Measurements from ENCODE around the gene PDE7B.

The PDE7B gene

GRCh38 chr6:136134268-136134667 is 282.8 kb downstream of the PDE7B start:
- H2AK5ac ChIP-seq (ENCODE audit: low read length): no peak overlapping the region
- no peak overlapping the region for H2BK5ac ChIP-seq (ENCODE audit: low read depth, low read length, poor library complexity)
- H2BK12ac ChIP-seq (ENCODE audit: low read length): no peak overlapping the region
- no peaks in the 10 kb centered on the region for H3K79me2 ChIP-seq (ENCODE audit: control insufficient read depth, insufficient read depth, low read length, poor library complexity)
- H3K79me1 ChIP-seq (ENCODE audit: low read length): no peaks in the 10 kb centered on the region
- no peaks in the 10 kb centered on the region for H3K4me1 ChIP-seq (ENCODE audit: control insufficient read depth in 1 of 2, insufficient read depth in 2 of 2, low read length in 2 of 2)
- DNase-seq: no peak
- H3K23ac ChIP-seq (ENCODE audit: low read length): no peak overlapping the region
- WGBS (ENCODE audit: extremely low coverage, insufficient coverage, insufficient read length): no CpG with 5 or more reads among the region's 5 CpGs
- H4K8ac ChIP-seq (ENCODE audit: low read depth, low read length): no peak overlapping the region
- no peak overlapping the region for H2AFZ ChIP-seq (ENCODE audit: insufficient read depth, low read length, poor library complexity)
- H4K91ac ChIP-seq (ENCODE audit: low read depth, low read length): no peak overlapping the region
- no peaks in the 10 kb centered on the region for H3K27me3 ChIP-seq (ENCODE audit: insufficient read depth, low read length)
- H3K14ac ChIP-seq (ENCODE audit: low read length): no peak overlapping the region
- no peak overlapping the region for H3K27ac ChIP-seq (ENCODE audit: low read depth, low read length)
- H3K4me3 ChIP-seq (ENCODE audit: low read depth, low read length): no peak overlapping the region
- H3K4me2 ChIP-seq (ENCODE audit: low read length): no peak overlapping the region
- no peak overlapping the region for H3K4ac ChIP-seq (ENCODE audit: low read depth, low read length)
- H3K9ac ChIP-seq (ENCODE audit: low read length): no peak overlapping the region
- H3K36me3 ChIP-seq (ENCODE audit: control insufficient read depth in 1 of 2, insufficient read depth in 2 of 2, low read length in 2 of 2): no peaks in the 10 kb centered on the region
- H3K9me3 ChIP-seq (ENCODE audit: insufficient read depth, low read depth, low read length): no peaks in the 10 kb centered on the region
- H3K18ac ChIP-seq (ENCODE audit: low read length): no peak overlapping the region
- H4K12ac ChIP-seq (ENCODE audit: low read depth, low read length): no peak overlapping the region
- no peak overlapping the region for H2BK120ac ChIP-seq (ENCODE audit: insufficient read depth, low read length, poor library complexity)

- no peak overlapping the region for H3K4me3 ChIP-seq (ENCODE audit: low read depth, low read length)
- H3K36me3 ChIP-seq (ENCODE audit: control insufficient read depth in 1 of 2, insufficient read depth in 2 of 2, low read length in 2 of 2): no peaks in the 10 kb centered on the region
- H4K91ac ChIP-seq (ENCODE audit: low read depth, low read length): no peak overlapping the region
- no peaks in the 10 kb centered on the region for H3K79me2 ChIP-seq (ENCODE audit: control insufficient read depth, insufficient read depth, low read length, poor library complexity)
- no CpG with 5 or more reads among the region's 3 CpGs for WGBS (ENCODE audit: extremely low coverage, insufficient coverage, insufficient read length)
- no peak overlapping the region for H2BK5ac ChIP-seq (ENCODE audit: low read depth, low read length, poor library complexity)
- no peak overlapping the region for H4K12ac ChIP-seq (ENCODE audit: low read depth, low read length)
- H2AK5ac ChIP-seq (ENCODE audit: low read length): no peak overlapping the region
- no peaks in the 10 kb centered on the region for H3K27me3 ChIP-seq (ENCODE audit: insufficient read depth, low read length)
- H3K9ac ChIP-seq (ENCODE audit: low read length): no peak overlapping the region
- no peak overlapping the region for H3K27ac ChIP-seq (ENCODE audit: low read depth, low read length)
- H3K4me2 ChIP-seq (ENCODE audit: low read length): no peak overlapping the region
- H2BK120ac ChIP-seq (ENCODE audit: insufficient read depth, low read length, poor library complexity): no peak overlapping the region
- H3K23ac ChIP-seq (ENCODE audit: low read length): no peak overlapping the region
- H4K8ac ChIP-seq (ENCODE audit: low read depth, low read length): no peak overlapping the region
- H3K18ac ChIP-seq (ENCODE audit: low read length): no peak overlapping the region
- H3K9me3 ChIP-seq (ENCODE audit: insufficient read depth, low read depth, low read length): no peaks in the 10 kb centered on the region
- no peak for DNase-seq
- H3K4ac ChIP-seq (ENCODE audit: low read depth, low read length): no peak overlapping the region
- H3K4me1 ChIP-seq (ENCODE audit: control insufficient read depth in 1 of 2, insufficient read depth in 2 of 2, low read length in 2 of 2): no peaks in the 10 kb centered on the region
- no peak overlapping the region for H3K14ac ChIP-seq (ENCODE audit: low read length)
- H3K79me1 ChIP-seq (ENCODE audit: low read length): no peaks in the 10 kb centered on the region
- no peak overlapping the region for H2BK12ac ChIP-seq (ENCODE audit: low read length)
- H2AFZ ChIP-seq (ENCODE audit: insufficient read depth, low read length, poor library complexity): no peak overlapping the region
Measured at GRCh38 chr6:136134751-136135150, 283.2 kb downstream of the PDE7B start.

- no CpG with 5 or more reads among the region's 2 CpGs for WGBS (ENCODE audit: extremely low coverage, insufficient coverage, insufficient read length)
- no peak overlapping the region for H2BK5ac ChIP-seq (ENCODE audit: low read depth, low read length, poor library complexity)
Measured at GRCh38 chr6:136136274-136136673, 284.8 kb downstream of the PDE7B start.

GRCh38 chr6:136137008-136137692 is 285.6 kb downstream of the PDE7B start:
- no CpG with 5 or more reads among the region's 3 CpGs for WGBS (ENCODE audit: extremely low coverage, insufficient coverage, insufficient read length)
- H3K79me1 ChIP-seq (ENCODE audit: low read length): no peaks in the 10 kb centered on the region
- no peak overlapping the region for H3K14ac ChIP-seq (ENCODE audit: low read length)
- H3K9me3 ChIP-seq (ENCODE audit: insufficient read depth, low read depth, low read length): no peaks in the 10 kb centered on the region
- H3K79me2 ChIP-seq (ENCODE audit: control insufficient read depth, insufficient read depth, low read length, poor library complexity): no peaks in the 10 kb centered on the region
- H3K36me3 ChIP-seq (ENCODE audit: control insufficient read depth in 1 of 2, insufficient read depth in 2 of 2, low read length in 2 of 2): no peaks in the 10 kb centered on the region
- no peak overlapping the region for H2AFZ ChIP-seq (ENCODE audit: insufficient read depth, low read length, poor library complexity)
- no peak overlapping the region for H2BK120ac ChIP-seq (ENCODE audit: insufficient read depth, low read length, poor library complexity)
- H3K4me1 ChIP-seq (ENCODE audit: control insufficient read depth in 1 of 2, insufficient read depth in 2 of 2, low read length in 2 of 2): no peaks in the 10 kb centered on the region
- H3K18ac ChIP-seq (ENCODE audit: low read length): no peak overlapping the region
- H3K27ac ChIP-seq (ENCODE audit: low read depth, low read length): no peak overlapping the region
- H3K4me2 ChIP-seq (ENCODE audit: low read length): no peak overlapping the region
- no peak overlapping the region for H3K4me3 ChIP-seq (ENCODE audit: low read depth, low read length)
- no peak overlapping the region for H2AK5ac ChIP-seq (ENCODE audit: low read length)
- DNase-seq: no peak
- no peak overlapping the region for H2BK5ac ChIP-seq (ENCODE audit: low read depth, low read length, poor library complexity)
- no peaks in the 10 kb centered on the region for H3K27me3 ChIP-seq (ENCODE audit: insufficient read depth, low read length)
- H3K4ac ChIP-seq (ENCODE audit: low read depth, low read length): no peak overlapping the region
- H3K23ac ChIP-seq (ENCODE audit: low read length): no peak overlapping the region
- H2BK12ac ChIP-seq (ENCODE audit: low read length): no peak overlapping the region
- no peak overlapping the region for H4K8ac ChIP-seq (ENCODE audit: low read depth, low read length)
- H4K91ac ChIP-seq (ENCODE audit: low read depth, low read length): no peak overlapping the region
- no peak overlapping the region for H4K12ac ChIP-seq (ENCODE audit: low read depth, low read length)
- no peak overlapping the region for H3K9ac ChIP-seq (ENCODE audit: low read length)

More at GRCh38 chr6:136136274-136136673, 284.8 kb downstream of the PDE7B start:
- H2BK120ac ChIP-seq (ENCODE audit: insufficient read depth, low read length, poor library complexity): no peak overlapping the region
- no peak overlapping the region for H2AFZ ChIP-seq (ENCODE audit: insufficient read depth, low read length, poor library complexity)
- no peak overlapping the region for H3K18ac ChIP-seq (ENCODE audit: low read length)
- H3K27me3 ChIP-seq (ENCODE audit: insufficient read depth, low read length): no peaks in the 10 kb centered on the region
- no peaks in the 10 kb centered on the region for H3K36me3 ChIP-seq (ENCODE audit: control insufficient read depth in 1 of 2, insufficient read depth in 2 of 2, low read length in 2 of 2)
- no peak overlapping the region for H3K9ac ChIP-seq (ENCODE audit: low read length)
- no peak overlapping the region for H4K91ac ChIP-seq (ENCODE audit: low read depth, low read length)
- H3K4me2 ChIP-seq (ENCODE audit: low read length): no peak overlapping the region
- H3K4me1 ChIP-seq (ENCODE audit: control insufficient read depth in 1 of 2, insufficient read depth in 2 of 2, low read length in 2 of 2): no peaks in the 10 kb centered on the region
- H3K23ac ChIP-seq (ENCODE audit: low read length): no peak overlapping the region
- H3K4me3 ChIP-seq (ENCODE audit: low read depth, low read length): no peak overlapping the region
- H2AK5ac ChIP-seq (ENCODE audit: low read length): no peak overlapping the region
- H4K8ac ChIP-seq (ENCODE audit: low read depth, low read length): no peak overlapping the region
- H3K14ac ChIP-seq (ENCODE audit: low read length): no peak overlapping the region
- no peaks in the 10 kb centered on the region for H3K79me2 ChIP-seq (ENCODE audit: control insufficient read depth, insufficient read depth, low read length, poor library complexity)
- no peaks in the 10 kb centered on the region for H3K9me3 ChIP-seq (ENCODE audit: insufficient read depth, low read depth, low read length)
- H2BK12ac ChIP-seq (ENCODE audit: low read length): no peak overlapping the region
- DNase-seq: no peak
- no peaks in the 10 kb centered on the region for H3K79me1 ChIP-seq (ENCODE audit: low read length)
- no peak overlapping the region for H3K27ac ChIP-seq (ENCODE audit: low read depth, low read length)
- H4K12ac ChIP-seq (ENCODE audit: low read depth, low read length): no peak overlapping the region
- no peak overlapping the region for H3K4ac ChIP-seq (ENCODE audit: low read depth, low read length)
